ENCODE data around the gene HTR1D. TPM values are rescaled to one million over a fixed set of nuclear protein-coding genes. Genes with fewer than 3 reads are reported as not detected.
A peak's percentile ranks its signal among the peaks of the same experiment; 100 is the strongest.

HTR1D gene
- total RNA-seq, 6 experiments from 2014 or later: 0.17 to 0.53 (median 0.44) TPM

DNA sequence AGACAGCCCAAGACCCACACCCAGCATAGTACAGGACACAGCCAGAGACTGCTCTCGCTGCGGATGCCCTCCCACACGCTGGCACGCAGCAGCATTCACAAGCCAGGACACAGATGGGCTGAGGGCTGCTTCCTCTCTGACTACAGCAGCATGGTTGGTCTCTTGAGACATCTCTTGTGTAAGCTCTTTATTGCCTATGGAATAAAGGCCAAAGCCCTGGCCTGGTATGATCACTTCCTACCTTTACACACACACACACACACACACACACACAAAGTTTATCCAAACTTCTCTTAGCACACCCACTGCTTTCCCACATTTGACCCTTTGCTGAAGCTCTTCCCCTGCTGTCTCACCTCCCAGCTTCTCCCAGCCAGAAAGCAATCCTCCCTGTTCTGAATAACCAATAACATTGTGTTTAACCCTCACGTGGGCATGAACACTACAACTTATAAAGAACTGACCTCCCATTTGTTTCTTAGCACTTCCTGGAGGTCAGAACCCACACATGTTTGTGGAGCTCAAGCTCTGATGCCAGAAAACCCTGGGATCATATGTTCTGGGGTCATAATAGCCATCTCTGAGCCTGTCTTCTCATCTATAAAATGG lies 47.5 kb downstream of the HTR1D start:
- H3K4me3 Mint-ChIP-seq: peak overlapping the region; percentile 97
- H3K4me1 Mint-ChIP-seq (ENCODE audit: low read depth): peaks cover 57% of the 10 kb centered on the region
- no peaks in the 10 kb centered on the region for H3K9me3 Mint-ChIP-seq
- DNase-seq: peak; percentile 12
- peaks cover 2% of the 10 kb centered on the region for H3K27me3 Mint-ChIP-seq (ENCODE audit: insufficient read depth)
- no peaks in the 10 kb centered on the region for H3K36me3 Mint-ChIP-seq (ENCODE audit: low read depth)
- TF ChIP-seq, protein P1, sequence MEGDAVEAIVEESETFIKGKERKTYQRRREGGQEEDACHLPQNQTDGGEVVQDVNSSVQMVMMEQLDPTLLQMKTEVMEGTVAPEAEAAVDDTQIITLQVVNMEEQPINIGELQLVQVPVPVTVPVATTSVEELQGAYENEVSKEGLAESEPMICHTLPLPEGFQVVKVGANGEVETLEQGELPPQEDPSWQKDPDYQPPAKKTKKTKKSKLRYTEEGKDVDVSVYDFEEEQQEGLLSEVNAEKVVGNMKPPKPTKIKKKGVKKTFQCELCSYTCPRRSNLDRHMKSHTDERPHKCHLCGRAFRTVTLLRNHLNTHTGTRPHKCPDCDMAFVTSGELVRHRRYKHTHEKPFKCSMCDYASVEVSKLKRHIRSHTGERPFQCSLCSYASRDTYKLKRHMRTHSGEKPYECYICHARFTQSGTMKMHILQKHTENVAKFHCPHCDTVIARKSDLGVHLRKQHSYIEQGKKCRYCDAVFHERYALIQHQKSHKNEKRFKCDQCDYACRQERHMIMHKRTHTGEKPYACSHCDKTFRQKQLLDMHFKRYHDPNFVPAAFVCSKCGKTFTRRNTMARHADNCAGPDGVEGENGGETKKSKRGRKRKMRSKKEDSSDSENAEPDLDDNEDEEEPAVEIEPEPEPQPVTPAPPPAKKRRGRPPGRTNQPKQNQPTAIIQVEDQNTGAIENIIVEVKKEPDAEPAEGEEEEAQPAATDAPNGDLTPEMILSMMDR (IDR thresholded peaks at IDR 0.05): no peak
- peak overlapping the region; percentile 66 for H3K27ac Mint-ChIP-seq

DNA sequence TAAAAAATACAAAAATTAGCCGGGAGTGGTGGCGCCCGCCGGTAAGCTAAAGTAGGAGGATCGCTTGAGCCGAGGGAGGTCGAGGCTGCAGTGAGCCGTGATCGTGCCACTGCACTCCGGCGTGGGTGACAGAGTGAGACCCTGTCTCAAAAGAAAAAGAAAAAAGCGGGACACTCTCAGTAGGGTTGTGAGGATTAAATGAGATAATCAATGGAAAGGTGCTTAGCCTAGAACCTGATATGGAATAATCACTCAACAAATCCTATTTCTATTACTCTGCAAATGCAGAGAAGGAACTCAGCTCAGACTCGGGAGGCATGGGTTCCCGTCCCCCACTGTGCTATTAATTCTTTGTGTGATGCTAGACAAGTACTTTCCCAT lies 48.1 kb downstream of the HTR1D start:
- peaks cover 2% of the 10 kb centered on the region for H3K27me3 Mint-ChIP-seq (ENCODE audit: insufficient read depth)
- H3K4me1 Mint-ChIP-seq (ENCODE audit: low read depth): peaks cover 57% of the 10 kb centered on the region
- H3K9me3 Mint-ChIP-seq: no peaks in the 10 kb centered on the region
- H3K4me3 Mint-ChIP-seq: peak overlapping the region; percentile 97
- peak overlapping the region; percentile 97 for H3K27ac Mint-ChIP-seq
- H3K36me3 Mint-ChIP-seq (ENCODE audit: low read depth): no peaks in the 10 kb centered on the region
- TF ChIP-seq, protein P1 (IDR thresholded peaks at IDR 0.05): no peak
- DNase-seq: no peak

DNA sequence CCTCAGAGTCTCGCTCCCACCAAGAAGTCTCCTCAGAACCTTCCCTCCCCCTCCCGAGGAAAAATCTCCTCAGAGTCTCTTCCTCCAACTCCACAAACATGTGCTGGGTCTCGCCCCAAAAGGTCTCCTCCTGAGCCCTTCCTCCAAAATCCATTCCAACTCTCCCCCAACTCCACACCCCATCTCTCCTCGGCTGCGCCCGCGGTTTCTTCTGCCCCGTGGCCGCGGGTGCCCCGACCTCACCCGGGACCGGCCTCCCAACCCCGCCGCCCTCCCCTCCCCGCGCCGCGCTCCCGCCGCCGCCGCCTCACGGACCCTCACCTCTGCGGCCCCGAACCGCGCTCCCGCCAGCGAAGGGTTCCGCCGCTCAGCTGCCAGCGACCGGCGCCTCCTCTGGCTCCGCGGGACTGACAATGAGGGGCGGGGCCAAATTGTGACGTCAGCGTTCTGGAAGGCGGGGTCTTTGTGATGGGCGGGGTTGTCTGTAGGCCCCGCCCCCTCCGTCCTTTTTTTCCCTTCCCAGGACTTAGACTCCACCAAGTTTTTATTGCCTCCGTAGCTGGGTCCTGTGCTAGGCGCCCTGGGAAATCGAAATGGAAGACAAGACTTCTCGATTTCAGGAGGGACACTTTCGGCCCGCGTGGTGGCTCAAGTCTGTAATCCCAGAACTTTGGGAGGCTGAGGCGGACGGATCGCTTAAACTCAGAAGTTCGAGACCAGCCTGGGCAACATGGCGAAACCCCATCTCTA lies 48.7 kb downstream of the HTR1D start, which contains the start of gene LUZP1:
LUZP1 (minus strand) TSS at position 412 of the 750 bp plus-strand sequence.
- Mint-ChIP-seq H3K27ac (peak within 1 kb of the TSS; percentile 97), H3K27me3 (ENCODE audit: insufficient read depth) (peaks cover 2% of the 10 kb centered on the region), H3K4me3 (peak within 1 kb of the TSS; percentile 97), H3K36me3 (ENCODE audit: low read depth) (no peaks in the 10 kb centered on the region), H3K9me3 (no peaks in the 10 kb centered on the region), H3K4me1 (ENCODE audit: low read depth) (peaks cover 61% of the 10 kb centered on the region)
- TF ChIP-seq, protein P1 (IDR thresholded peaks at IDR 0.05): no peak
- DNase-seq: peak; percentile 73

DNA sequence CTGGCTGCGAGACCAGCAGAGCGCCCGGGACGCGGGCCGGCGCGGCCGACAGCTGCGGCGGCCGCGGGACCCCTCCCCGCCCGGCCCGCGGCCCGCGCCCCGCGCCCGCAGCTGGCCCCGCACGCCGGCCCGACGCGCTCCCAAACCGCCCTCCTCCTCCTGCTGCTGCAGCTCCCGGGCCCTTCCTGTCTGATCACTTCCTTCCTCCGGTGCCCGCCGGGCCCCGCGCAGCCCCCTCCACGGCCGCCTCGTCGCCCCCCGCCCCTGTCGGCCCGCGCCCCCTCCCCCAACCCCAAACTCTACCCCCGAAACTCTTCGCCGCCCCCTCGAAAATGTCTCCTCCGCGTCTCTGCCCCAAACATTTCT lies 49.2 kb downstream of the HTR1D start:
- Mint-ChIP-seq H3K27ac (peak overlapping the region; percentile 97), H3K27me3 (ENCODE audit: insufficient read depth) (peaks cover 2% of the 10 kb centered on the region), H3K4me3 (peak overlapping the region; percentile 97), H3K9me3 (no peaks in the 10 kb centered on the region), H3K4me1 (ENCODE audit: low read depth) (peaks cover 65% of the 10 kb centered on the region), H3K36me3 (ENCODE audit: low read depth) (no peaks in the 10 kb centered on the region)
- TF ChIP-seq, protein P1 (IDR thresholded peaks at IDR 0.05): no peak
- no peak for DNase-seq

DNA sequence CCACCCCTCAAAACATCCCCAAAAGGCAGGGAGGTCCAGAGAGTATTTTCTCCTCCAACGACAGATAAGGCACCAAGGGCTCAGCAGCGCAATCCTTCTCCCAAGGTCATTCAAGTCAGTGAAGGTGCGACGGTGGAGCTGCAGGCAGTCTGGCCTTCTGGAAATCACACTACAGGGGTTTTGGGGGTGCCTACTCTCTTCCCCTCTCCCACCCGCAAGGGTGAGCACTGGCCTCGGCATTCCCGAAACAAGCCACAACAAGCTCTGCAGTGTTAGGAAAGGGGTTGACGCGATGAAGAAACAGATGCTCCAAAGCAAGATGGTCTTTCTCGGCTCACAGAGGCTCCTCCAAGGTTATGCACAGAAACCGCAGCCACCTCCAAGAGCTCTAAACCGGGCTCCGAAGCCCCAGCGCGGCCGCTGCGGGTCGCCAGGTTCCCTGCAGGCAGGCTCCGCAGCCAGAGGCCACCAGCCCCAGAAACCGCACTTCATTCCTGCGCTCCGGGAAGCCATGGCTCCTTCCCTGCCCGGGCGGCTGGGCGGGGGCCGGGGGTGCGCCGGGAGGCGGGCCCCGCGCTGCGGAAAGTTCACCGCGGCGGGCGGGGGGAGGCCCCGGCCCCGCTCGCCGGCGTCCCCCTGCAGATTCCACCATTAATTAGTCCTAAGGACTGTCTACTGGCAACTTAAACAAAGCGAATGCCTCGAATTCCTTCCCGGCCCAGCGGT lies 49.8 kb downstream of the HTR1D start:
- peaks cover 65% of the 10 kb centered on the region for H3K4me1 Mint-ChIP-seq (ENCODE audit: low read depth)
- H3K36me3 Mint-ChIP-seq (ENCODE audit: low read depth): no peaks in the 10 kb centered on the region

More for the DNA sequence above, 49.8 kb downstream of the HTR1D start:
- peak overlapping the region; percentile 97 for H3K4me3 Mint-ChIP-seq
- TF ChIP-seq, protein P1 (IDR thresholded peaks at IDR 0.05): no peak
- H3K27me3 Mint-ChIP-seq (ENCODE audit: insufficient read depth): peaks cover 2% of the 10 kb centered on the region
- peak; percentile 43 for DNase-seq
- no peaks in the 10 kb centered on the region for H3K9me3 Mint-ChIP-seq
- peak overlapping the region; percentile 75 for H3K27ac Mint-ChIP-seq

All from HFFc6 (cell line).